Endothelial cell of umbilical vein (primary cell): ENCODE measurements around the gene BACH2. TPM values are rescaled to one million over a fixed set of nuclear protein-coding genes. Genes with fewer than 3 reads are reported as not detected.

Experiments
- BruUV-seq: library from RNA; stranded (reverse); fragments of 400-500 nt; replicated peaks from 2 replicates; lab custom pipeline; 2021; lab: Mats Ljungman, UMichigan
- CTCF ChIA-PET: fragments of 300-600, 350-600 bp; sonication (Branson Sonifier 250); formaldehyde crosslinking; loops from one replicate; lab custom pipeline; 2021; ENCODE audit warnings: antibody characterized with exemption, inconsistent platforms; lab: Charles Lee
- POLR2A ChIA-PET: fragments of 300-600, 350-600 bp; sonication (Branson Sonifier 250); formaldehyde crosslinking; loops from one replicate; lab custom pipeline; 2021; ENCODE audit warnings: antibody characterized with exemption, inconsistent platforms; lab: Charles Lee
- DNase-seq: peaks from one replicate; pipeline ENCODE4 v3.0.0-alpha.2; 2011; ENCODE audit warnings: low read depth, low spot score
- FAIRE-seq: peaks from 2 replicates; lab custom pipeline; 2011; peaks lifted over from hg19 to GRCh38; lab: Jason Lieb, UNC
- H2AFZ ChIP-seq: 2 replicates; pipeline ENCODE4 v1.6.0; 2012; ENCODE audit warnings: low read depth, low read length, control low read depth, inconsistent platforms
- H3K27ac ChIP-seq: 2 replicates; pipeline ENCODE4 v1.5.1; 2011; ENCODE audit warnings: low read depth, mild to moderate bottlenecking, control low read depth, low read length, moderate library complexity; ENCODE audit not compliant: insufficient read depth
- H3K27me3 ChIP-seq, 2 experiments: 2 replicates each; pipeline versions ENCODE4 v1.6.0 to v1.6.1; 2011; ENCODE audit warnings: low read length in 2 of 2, mixed read lengths in 1 of 2; ENCODE audit not compliant: control insufficient read depth in 2 of 2, insufficient read depth in 2 of 2
- H3K36me3 ChIP-seq, 2 experiments: 2 replicates in 1 of 2; 3 replicates in 1 of 2; pipeline ENCODE4 v1.5.1; 2011; ENCODE audit warnings: low read length in 2 of 2, mild to moderate bottlenecking in 1 of 2, moderate library complexity in 1 of 2; ENCODE audit not compliant: control insufficient read depth in 2 of 2, insufficient read depth in 2 of 2; ENCODE audit errors: extremely low read depth in 1 of 2
- H3K4me1 ChIP-seq: 3 replicates; pipeline ENCODE4 v1.5.1; 2011; ENCODE audit warnings: mild to moderate bottlenecking, low read length; ENCODE audit not compliant: control insufficient read depth, insufficient read depth; ENCODE audit errors: extremely low read depth
- H3K4me2 ChIP-seq: 2 replicates; pipeline ENCODE4 v1.6.1; 2011; ENCODE audit warnings: low read length, control low read depth, mixed read lengths; ENCODE audit not compliant: insufficient read depth
- H3K4me3 ChIP-seq, 3 experiments: fragments of 200-600 bp in 1 of 3; sonication (generic), shearing (Covaris generic) in 1 of 3; replicated peaks in 1 of 3; 2 replicates each; pipeline ENCODE4 v1.5.1; 2011 to 2016; ENCODE audit warnings: control low read depth in 3 of 3, low read length in 3 of 3, mild to moderate bottlenecking in 2 of 3, inconsistent platforms in 1 of 3, low read depth in 1 of 3, moderate library complexity in 1 of 3; ENCODE audit not compliant: insufficient read depth in 1 of 3
- H3K79me2 ChIP-seq: 2 replicates; pipeline ENCODE4 v1.6.0; 2012; ENCODE audit warnings: low read length, inconsistent platforms; ENCODE audit not compliant: control insufficient read depth, insufficient read depth
- H3K9ac ChIP-seq: replicated peaks from 2 replicates; pipeline ENCODE3; 2011; ENCODE audit warnings: low read length, control low read depth; ENCODE audit not compliant: insufficient read depth; ENCODE audit errors: extremely low read depth
- H3K9me1 ChIP-seq: replicated peaks from 3 replicates; pipeline ENCODE4 v1.6.0; 2011; ENCODE audit warnings: mild to moderate bottlenecking, low read length; ENCODE audit not compliant: control insufficient read depth, insufficient read depth; ENCODE audit errors: extremely low read depth
- H3K9me3 ChIP-seq: replicated peaks from 2 replicates; pipeline ENCODE4 v1.5.1; 2012; ENCODE audit warnings: low read length, inconsistent platforms; ENCODE audit not compliant: control insufficient read depth, insufficient read depth
- H4K20me1 ChIP-seq: replicated peaks from 2 replicates; pipeline ENCODE3; 2011; ENCODE audit warnings: mild to moderate bottlenecking, low read length; ENCODE audit not compliant: control insufficient read depth, insufficient read depth; ENCODE audit errors: extremely low read depth
- EZH2 ChIP-seq: IDR thresholded peaks from 2 replicates; pipeline ENCODE4 v1.6.1; 2012; ENCODE audit warnings: borderline replicate concordance, low read depth, mild to moderate bottlenecking, moderate library complexity, low read length, inconsistent platforms; ENCODE audit not compliant: severe bottlenecking
- FOS ChIP-seq: IDR thresholded peaks from 2 replicates; pipeline ENCODE4 v1.6.1; 2011; ENCODE audit warnings: mild to moderate bottlenecking, low read length, moderate library complexity, borderline replicate concordance; ENCODE audit not compliant: insufficient read depth
- GATA2 ChIP-seq: IDR thresholded peaks from 2 replicates; pipeline ENCODE4 v1.7.0; 2011; ENCODE audit warnings: low read depth, mild to moderate bottlenecking, moderate library complexity, mixed read lengths, low read length; ENCODE audit not compliant: insufficient read length, insufficient read depth
- JUN ChIP-seq: IDR thresholded peaks from 2 replicates; pipeline ENCODE4 v1.6.1; 2011; ENCODE audit warnings: borderline replicate concordance, low read depth; ENCODE audit not compliant: insufficient read length, insufficient read depth
- MYC ChIP-seq: IDR thresholded peaks from one replicate; pipeline ENCODE4 v1.6.1; 2011; ENCODE audit warnings: mild to moderate bottlenecking, low read depth, low read length
- POLR2A ChIP-seq: IDR thresholded peaks from 2 replicates; pipeline ENCODE4 v1.6.1; 2012; ENCODE audit warnings: low read depth, mild to moderate bottlenecking, control low read depth, low read length
- POLR2AphosphoS5 ChIP-seq: IDR thresholded peaks from 2 replicates; pipeline ENCODE4 v1.6.1; 2012; ENCODE audit warnings: low read depth, mild to moderate bottlenecking, control low read depth, low read length, moderate library complexity; ENCODE audit not compliant: insufficient read depth
- dilution Hi-C: fragments of 300-500 bp; cut with MboI; formaldehyde crosslinking; loops from one replicate; pipeline ENCODE4 v1.15.0; 2019; ENCODE audit warnings: low sequenced_read_pairs; ENCODE audit not compliant: extremely low pct_ligation_motif_present
- intact Hi-C: fragments of 100-400 bp; cut with micrococcal nuclease; formaldehyde crosslinking; loops from one replicate; pipeline ENCODE4 v1.10.0; 2022
- polyA plus RNA-seq, 4 experiments: library from polyadenylated mRNA; depleted of rRNA in 3 of 4; stranded (reverse) in 3 of 4; unstranded in 1 of 4; fragments of >200 nt; gene quantifications; 2 replicates each; pipeline versions ENCODE4 v1.2.1 to v1.2.3, GENCODE V29; 2011 to 2012; ENCODE audit warnings: missing spikeins in 1 of 4
- total RNA-seq: library from RNA; stranded (reverse); gene quantifications from 2 replicates; pipeline ENCODE4 v1.2.3, GENCODE V29; 2021
- TF ChIP-seq, protein P1 (sequence below): IDR thresholded peaks from 2 replicates; pipeline ENCODE4 v1.6.1; 2011; ENCODE audit not compliant: insufficient read depth, insufficient read length
- TF ChIP-seq, protein P2 (sequence below), 2 donors: IDR thresholded peaks; 1 replicate in 1 of 2; 2 replicates in 1 of 2; pipeline ENCODE4 v1.5.1; 2011; ENCODE audit warnings: low read length in 2 of 2, mild to moderate bottlenecking in 2 of 2, moderate library complexity in 2 of 2, control low read depth in 1 of 2, inconsistent platforms in 1 of 2, low read depth in 1 of 2; ENCODE audit not compliant: insufficient read depth in 1 of 2; ENCODE audit errors: extremely low read depth in 1 of 2

BACH2 gene
- total and polyA plus RNA-seq, 2 donors (not counting 3 experiments of a cell fraction or from before 2014, with no cell fraction given): 1.7 to 5.6 TPM

DNA sequence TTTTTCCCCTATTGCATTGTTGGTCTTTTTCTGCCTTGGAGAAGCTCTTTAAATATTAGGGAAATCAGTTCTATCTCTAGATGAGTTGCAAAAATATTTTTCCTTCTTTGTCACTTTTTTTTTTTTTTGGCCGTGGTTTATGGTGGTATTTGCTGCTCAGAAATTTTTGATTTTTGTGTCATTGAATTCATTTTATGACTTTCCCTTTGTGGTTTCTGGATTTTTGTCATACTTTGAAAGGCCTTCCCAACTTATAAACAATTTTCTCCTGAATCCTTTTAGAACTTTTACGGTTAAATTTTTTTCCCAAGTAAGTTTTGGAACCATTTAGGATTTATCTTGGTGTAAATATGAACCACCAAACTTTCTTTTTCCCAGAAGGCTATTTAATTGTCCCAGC is 256.7 kb downstream of the BACH2 start:
- peaks cover 12% of the 10 kb centered on the region for H3K4me1 ChIP-seq
- FAIRE-seq (no peak), DNase-seq (no peak)
- intact Hi-C loops: no loop called here
- TF ChIP-seq POLR2AphosphoS5: no peak
- TF ChIP-seq FOS: no peak
- no peak for TF ChIP-seq POLR2A
- TF ChIP-seq, protein P1, sequence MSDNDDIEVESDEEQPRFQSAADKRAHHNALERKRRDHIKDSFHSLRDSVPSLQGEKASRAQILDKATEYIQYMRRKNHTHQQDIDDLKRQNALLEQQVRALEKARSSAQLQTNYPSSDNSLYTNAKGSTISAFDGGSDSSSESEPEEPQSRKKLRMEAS: no peak
- BruUV-seq: no TSS peak
- CTCF ChIA-PET: interaction anchor here (1.6 kb wide), 1 partner anchor 12 kb away, joined by 6 read pairs; no protein-coding TSS in a partner anchor
- no peak overlapping the region for H3K27ac ChIP-seq
- dilution Hi-C loops: no loop called here
- H3K27me3 ChIP-seq: no peaks in the 10 kb centered on the region
- POLR2A ChIA-PET: no interaction called here
- H3K9me3 ChIP-seq: no peaks in the 10 kb centered on the region
- H3K4me3 ChIP-seq: no peak overlapping the region
- H3K4me2 ChIP-seq: no peak overlapping the region
- H3K79me2 ChIP-seq: no peaks in the 10 kb centered on the region
- no peaks in the 10 kb centered on the region for H3K36me3 ChIP-seq
- no peaks in the 10 kb centered on the region for H4K20me1 ChIP-seq
- H3K9ac ChIP-seq: no peak overlapping the region
- H3K9me1 ChIP-seq: no peaks in the 10 kb centered on the region
- H2AFZ ChIP-seq: no peak overlapping the region

DNA sequence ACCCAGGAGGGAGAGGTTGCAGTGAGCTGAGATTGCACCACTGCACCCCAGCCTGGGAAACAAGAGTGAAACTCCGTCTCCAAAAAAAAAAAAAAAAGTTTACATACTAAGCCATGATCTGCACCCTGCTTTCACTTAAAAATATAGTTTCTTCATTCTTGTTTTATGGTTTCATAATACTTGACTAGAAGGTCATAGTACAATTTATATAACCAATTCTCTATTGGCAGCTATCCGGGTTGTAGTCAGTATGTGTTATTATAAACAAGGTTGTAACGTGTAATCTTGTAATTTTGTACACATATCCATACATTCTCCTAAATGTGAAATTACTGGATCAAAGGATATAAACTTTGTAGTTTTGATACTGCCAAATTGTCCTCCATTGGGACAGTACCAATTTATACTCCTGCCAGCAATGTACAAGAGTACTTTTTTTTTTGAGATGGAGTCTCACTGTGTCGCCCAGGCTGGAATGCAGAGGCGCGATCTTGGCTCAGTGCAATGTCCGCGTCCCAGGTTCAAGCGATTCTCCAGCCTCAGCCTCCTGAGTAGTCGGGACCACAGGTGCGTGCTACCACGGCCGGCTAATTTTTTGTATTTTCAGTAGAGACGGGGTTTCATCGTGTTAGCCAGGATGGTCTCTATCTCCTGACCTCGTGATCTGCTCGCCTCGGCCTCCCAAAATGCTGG is 257.5 kb downstream of the BACH2 start:
- Histone ChIP-seq H3K9me3 (no peaks in the 10 kb centered on the region), H3K27me3 (no peaks in the 10 kb centered on the region), H2AFZ (no peak overlapping the region), H3K36me3 (no peaks in the 10 kb centered on the region), H3K4me2 (no peak overlapping the region), H3K4me1 (peaks cover 4% of the 10 kb centered on the region), H3K79me2 (no peaks in the 10 kb centered on the region), H4K20me1 (no peaks in the 10 kb centered on the region), H3K9me1 (no peaks in the 10 kb centered on the region), H3K9ac (no peak overlapping the region), H3K4me3 (no peak overlapping the region), H3K27ac (no peak overlapping the region)
- FAIRE-seq: no peak
- ChIA-PET CTCF (interaction anchor here (1.6 kb wide), 1 partner anchor 11 kb away, joined by 6 read pairs; no protein-coding TSS in a partner anchor), POLR2A (interaction anchor here (0.7 kb wide), 1 partner anchor 49 kb away, joined by 3 read pairs; no protein-coding TSS in a partner anchor)
- dilution Hi-C loops: no loop called here
- no peak for DNase-seq
- BruUV-seq: no TSS peak
- TF ChIP-seq JUN (no peak), FOS (no peak), POLR2AphosphoS5 (no peak), POLR2A (no peak), EZH2 (no peak), GATA2 (no peak), MYC (no peak)
- TF ChIP-seq, protein P1: no peak
- TF ChIP-seq, protein P2, sequence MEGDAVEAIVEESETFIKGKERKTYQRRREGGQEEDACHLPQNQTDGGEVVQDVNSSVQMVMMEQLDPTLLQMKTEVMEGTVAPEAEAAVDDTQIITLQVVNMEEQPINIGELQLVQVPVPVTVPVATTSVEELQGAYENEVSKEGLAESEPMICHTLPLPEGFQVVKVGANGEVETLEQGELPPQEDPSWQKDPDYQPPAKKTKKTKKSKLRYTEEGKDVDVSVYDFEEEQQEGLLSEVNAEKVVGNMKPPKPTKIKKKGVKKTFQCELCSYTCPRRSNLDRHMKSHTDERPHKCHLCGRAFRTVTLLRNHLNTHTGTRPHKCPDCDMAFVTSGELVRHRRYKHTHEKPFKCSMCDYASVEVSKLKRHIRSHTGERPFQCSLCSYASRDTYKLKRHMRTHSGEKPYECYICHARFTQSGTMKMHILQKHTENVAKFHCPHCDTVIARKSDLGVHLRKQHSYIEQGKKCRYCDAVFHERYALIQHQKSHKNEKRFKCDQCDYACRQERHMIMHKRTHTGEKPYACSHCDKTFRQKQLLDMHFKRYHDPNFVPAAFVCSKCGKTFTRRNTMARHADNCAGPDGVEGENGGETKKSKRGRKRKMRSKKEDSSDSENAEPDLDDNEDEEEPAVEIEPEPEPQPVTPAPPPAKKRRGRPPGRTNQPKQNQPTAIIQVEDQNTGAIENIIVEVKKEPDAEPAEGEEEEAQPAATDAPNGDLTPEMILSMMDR (IDR thresholded peaks at IDR 0.05; ENCODE audit: extremely low read depth in 1 of 2, insufficient read depth in 1 of 2, low read depth in 1 of 2, low read length in 2 of 2): no peak
- intact Hi-C loops: no loop called here
